HepG2 (cell line): ENCODE data around the gene SLC29A1. TPM values are rescaled to one million over a fixed set of nuclear protein-coding genes. Genes with fewer than 3 reads are reported as not detected.

ENCODE experiments used
- ATF2 ChIP-seq: sonication (generic); formaldehyde crosslinking; IDR thresholded peaks from 2 replicates; pipeline ENCODE4 v1.4.0; 2020; ENCODE audit warnings: missing genetic modification reagents
- CBFB ChIP-seq: sonication (generic); formaldehyde crosslinking; IDR thresholded peaks from 2 replicates; pipeline ENCODE4 v1.4.0; 2020; ENCODE audit warnings: missing genetic modification reagents
- HDAC1 ChIP-seq: sonication (generic); formaldehyde crosslinking; IDR thresholded peaks from 2 replicates; pipeline ENCODE4 v1.5.1; 2020; ENCODE audit warnings: mild to moderate bottlenecking, missing genetic modification reagents
- HNF1B ChIP-seq: sonication (generic); formaldehyde crosslinking; IDR thresholded peaks from 2 replicates; pipeline ENCODE4 v1.5.1; 2020; ENCODE audit warnings: mild to moderate bottlenecking, moderate library complexity, missing genetic modification reagents
- IRF2 ChIP-seq: IDR thresholded peaks from 2 replicates; pipeline ENCODE4 v1.6.1; 2018; ENCODE audit warnings: missing genetic modification reagents, missing compliant biosample characterization
- KMT2B ChIP-seq: IDR thresholded peaks from 2 replicates; pipeline ENCODE4 v1.6.1; 2016; ENCODE audit warnings: missing genetic modification reagents, missing compliant biosample characterization
- NR2F2 ChIP-seq: IDR thresholded peaks from 2 replicates; pipeline ENCODE4 v1.6.1; 2012; ENCODE audit warnings: low read depth, inconsistent platforms, borderline replicate concordance
- NR2F6 ChIP-seq, 2 experiments: IDR thresholded peaks; 2 replicates each; pipeline ENCODE4 v1.6.1; 2016; ENCODE audit warnings: antibody characterized with exemption in 1 of 2, mild to moderate bottlenecking in 1 of 2
- RBM39 ChIP-seq: fragments of 200-400 bp; formaldehyde crosslinking; IDR thresholded peaks from one replicate; pipeline ENCODE4 v1.6.1; 2018; ENCODE audit warnings: antibody characterized with exemption, mild to moderate bottlenecking, low read depth, low read length; ENCODE audit not compliant: poor library complexity, severe bottlenecking
- SNAPC2 ChIP-seq: sonication (generic); formaldehyde crosslinking; IDR thresholded peaks from 2 replicates; pipeline ENCODE4 v1.8.1; 2022; ENCODE audit warnings: mild to moderate bottlenecking, missing genetic modification reagents
- ZBTB42 ChIP-seq: sonication (generic); formaldehyde crosslinking; IDR thresholded peaks from 2 replicates; pipeline ENCODE4 v1.5.0; 2020; ENCODE audit warnings: mild to moderate bottlenecking, missing genetic modification reagents
- polyA plus RNA-seq, 8 experiments: library from polyadenylated mRNA; depleted of rRNA in 3 of 8; stranded (reverse) in 7 of 8; unstranded in 1 of 8; fragments of >200 nt; fragmentation: Illumina TruSeq in 4 of 8; extraction: Trizol in 4 of 8; gene quantifications; 2 replicates each; pipeline versions ENCODE4 v1.2.1 to v1.2.3, GENCODE V29; 2011 to 2016; ENCODE audit warnings: low read depth in 4 of 8, missing spikeins in 1 of 8, mixed read lengths in 1 of 8; ENCODE audit not compliant: insufficient read depth in 1 of 8
- total RNA-seq, 5 experiments: library from RNA; depleted of rRNA; stranded (reverse); fragments of >200 nt; fragmentation: Illumina TruSeq; extraction: Trizol; gene quantifications; 2 replicates each; pipeline ENCODE4 v1.2.3, GENCODE V29; 2016; ENCODE audit warnings: low read depth in 1 of 5
- TF ChIP-seq, protein P1 (sequence below): sonication (generic); formaldehyde crosslinking; IDR thresholded peaks from 2 replicates; pipeline ENCODE4 v1.4.0; 2020; ENCODE audit warnings: missing genetic modification reagents
- TF ChIP-seq, protein P2 (sequence below): IDR thresholded peaks from 2 replicates; pipeline ENCODE4 v1.6.1; 2016; ENCODE audit warnings: low read depth, missing genetic modification reagents, missing compliant biosample characterization
- TF ChIP-seq, protein P3 (sequence below): sonication (generic); formaldehyde crosslinking; IDR thresholded peaks from 2 replicates; pipeline ENCODE4 v1.4.0; 2020; ENCODE audit warnings: missing genetic modification reagents, mild to moderate bottlenecking, borderline replicate concordance
- TF ChIP-seq, protein P4 (sequence below): sonication (generic); formaldehyde crosslinking; IDR thresholded peaks from 2 replicates; pipeline ENCODE4 v1.4.0; 2020; ENCODE audit warnings: missing genetic modification reagents

SLC29A1 gene
- total and polyA plus RNA-seq, 2 of the 13 experiments (the other 11 are each of a cell fraction or from before 2014, with no cell fraction given) = 43.2 to 106 TPM

DNA sequence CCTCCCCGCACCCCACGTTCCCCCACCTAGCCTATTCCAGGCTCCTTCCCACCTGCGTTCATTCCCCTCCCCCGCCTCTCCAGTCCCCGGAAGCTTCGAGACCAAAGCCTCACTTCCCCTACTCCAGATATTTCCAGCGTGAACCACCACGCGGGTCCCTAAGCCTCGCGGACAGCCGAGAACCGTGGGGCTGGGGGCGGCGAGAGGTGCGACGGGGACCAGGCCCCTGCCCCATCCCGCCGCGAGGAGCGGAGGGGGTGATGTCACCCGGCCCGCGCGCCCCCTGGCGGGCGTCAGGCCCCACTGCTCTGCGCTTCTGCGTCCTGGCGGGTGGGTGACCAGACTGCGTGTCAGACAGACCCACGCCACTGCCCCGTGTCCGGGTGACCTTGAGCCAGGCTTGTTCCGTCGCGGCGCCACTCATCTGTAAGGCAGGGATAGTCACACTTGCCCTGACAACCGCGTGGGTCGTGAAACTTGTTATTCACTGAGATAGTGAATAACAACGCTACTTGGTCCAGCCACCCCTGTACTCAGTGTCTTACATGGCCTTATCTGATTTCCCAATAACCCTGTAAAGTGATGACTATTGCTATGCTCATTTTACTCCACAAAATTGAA, 14.5 kb downstream of the SLC29A1 start (continued):
- TF ChIP-seq, protein P1, sequence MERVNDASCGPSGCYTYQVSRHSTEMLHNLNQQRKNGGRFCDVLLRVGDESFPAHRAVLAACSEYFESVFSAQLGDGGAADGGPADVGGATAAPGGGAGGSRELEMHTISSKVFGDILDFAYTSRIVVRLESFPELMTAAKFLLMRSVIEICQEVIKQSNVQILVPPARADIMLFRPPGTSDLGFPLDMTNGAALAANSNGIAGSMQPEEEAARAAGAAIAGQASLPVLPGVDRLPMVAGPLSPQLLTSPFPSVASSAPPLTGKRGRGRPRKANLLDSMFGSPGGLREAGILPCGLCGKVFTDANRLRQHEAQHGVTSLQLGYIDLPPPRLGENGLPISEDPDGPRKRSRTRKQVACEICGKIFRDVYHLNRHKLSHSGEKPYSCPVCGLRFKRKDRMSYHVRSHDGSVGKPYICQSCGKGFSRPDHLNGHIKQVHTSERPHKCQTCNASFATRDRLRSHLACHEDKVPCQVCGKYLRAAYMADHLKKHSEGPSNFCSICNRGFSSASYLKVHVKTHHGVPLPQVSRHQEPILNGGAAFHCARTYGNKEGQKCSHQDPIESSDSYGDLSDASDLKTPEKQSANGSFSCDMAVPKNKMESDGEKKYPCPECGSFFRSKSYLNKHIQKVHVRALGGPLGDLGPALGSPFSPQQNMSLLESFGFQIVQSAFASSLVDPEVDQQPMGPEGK = peak; percentile 87
- TF ChIP-seq, protein P2, sequence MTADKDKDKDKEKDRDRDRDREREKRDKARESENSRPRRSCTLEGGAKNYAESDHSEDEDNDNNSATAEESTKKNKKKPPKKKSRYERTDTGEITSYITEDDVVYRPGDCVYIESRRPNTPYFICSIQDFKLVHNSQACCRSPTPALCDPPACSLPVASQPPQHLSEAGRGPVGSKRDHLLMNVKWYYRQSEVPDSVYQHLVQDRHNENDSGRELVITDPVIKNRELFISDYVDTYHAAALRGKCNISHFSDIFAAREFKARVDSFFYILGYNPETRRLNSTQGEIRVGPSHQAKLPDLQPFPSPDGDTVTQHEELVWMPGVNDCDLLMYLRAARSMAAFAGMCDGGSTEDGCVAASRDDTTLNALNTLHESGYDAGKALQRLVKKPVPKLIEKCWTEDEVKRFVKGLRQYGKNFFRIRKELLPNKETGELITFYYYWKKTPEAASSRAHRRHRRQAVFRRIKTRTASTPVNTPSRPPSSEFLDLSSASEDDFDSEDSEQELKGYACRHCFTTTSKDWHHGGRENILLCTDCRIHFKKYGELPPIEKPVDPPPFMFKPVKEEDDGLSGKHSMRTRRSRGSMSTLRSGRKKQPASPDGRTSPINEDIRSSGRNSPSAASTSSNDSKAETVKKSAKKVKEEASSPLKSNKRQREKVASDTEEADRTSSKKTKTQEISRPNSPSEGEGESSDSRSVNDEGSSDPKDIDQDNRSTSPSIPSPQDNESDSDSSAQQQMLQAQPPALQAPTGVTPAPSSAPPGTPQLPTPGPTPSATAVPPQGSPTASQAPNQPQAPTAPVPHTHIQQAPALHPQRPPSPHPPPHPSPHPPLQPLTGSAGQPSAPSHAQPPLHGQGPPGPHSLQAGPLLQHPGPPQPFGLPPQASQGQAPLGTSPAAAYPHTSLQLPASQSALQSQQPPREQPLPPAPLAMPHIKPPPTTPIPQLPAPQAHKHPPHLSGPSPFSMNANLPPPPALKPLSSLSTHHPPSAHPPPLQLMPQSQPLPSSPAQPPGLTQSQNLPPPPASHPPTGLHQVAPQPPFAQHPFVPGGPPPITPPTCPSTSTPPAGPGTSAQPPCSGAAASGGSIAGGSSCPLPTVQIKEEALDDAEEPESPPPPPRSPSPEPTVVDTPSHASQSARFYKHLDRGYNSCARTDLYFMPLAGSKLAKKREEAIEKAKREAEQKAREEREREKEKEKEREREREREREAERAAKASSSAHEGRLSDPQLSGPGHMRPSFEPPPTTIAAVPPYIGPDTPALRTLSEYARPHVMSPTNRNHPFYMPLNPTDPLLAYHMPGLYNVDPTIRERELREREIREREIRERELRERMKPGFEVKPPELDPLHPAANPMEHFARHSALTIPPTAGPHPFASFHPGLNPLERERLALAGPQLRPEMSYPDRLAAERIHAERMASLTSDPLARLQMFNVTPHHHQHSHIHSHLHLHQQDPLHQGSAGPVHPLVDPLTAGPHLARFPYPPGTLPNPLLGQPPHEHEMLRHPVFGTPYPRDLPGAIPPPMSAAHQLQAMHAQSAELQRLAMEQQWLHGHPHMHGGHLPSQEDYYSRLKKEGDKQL (CRISPR knock-in tag) = 0 out of 2 replicates have a peak, but pooled peaks have one; percentile 9
- TF ChIP-seq, protein P3, sequence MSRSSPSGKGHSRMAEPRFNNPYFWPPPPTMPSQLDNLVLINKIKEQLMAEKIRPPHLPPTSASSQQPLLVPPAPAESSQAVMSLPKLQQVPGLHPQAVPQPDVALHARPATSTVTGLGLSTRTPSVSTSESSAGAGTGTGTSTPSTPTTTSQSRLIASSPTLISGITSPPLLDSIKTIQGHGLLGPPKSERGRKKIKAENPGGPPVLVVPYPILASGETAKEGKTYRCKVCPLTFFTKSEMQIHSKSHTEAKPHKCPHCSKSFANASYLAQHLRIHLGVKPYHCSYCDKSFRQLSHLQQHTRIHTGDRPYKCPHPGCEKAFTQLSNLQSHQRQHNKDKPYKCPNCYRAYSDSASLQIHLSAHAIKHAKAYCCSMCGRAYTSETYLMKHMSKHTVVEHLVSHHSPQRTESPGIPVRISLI (CRISPR knock-in tag) = 0 out of 2 replicates have a peak, but pooled peaks have one; percentile 45
- TF ChIP-seq HNF1B (peak; percentile 74; the same call in 1 of the 2 replicates), KMT2B (CRISPR knock-in tag) (peak; percentile 59), HDAC1 (peak; percentile 71), SNAPC2 (CRISPR knock-in tag) (0 out of 2 replicates have a peak, but pooled peaks have one; percentile 23), ZBTB42 (peak; percentile 79; the same call in 1 of the 2 replicates), IRF2 (CRISPR knock-in tag) (0 out of 2 replicates have a peak, but pooled peaks have one; percentile 38), NR2F2 (peak; percentile 16; the same call in 1 of the 2 replicates), RBM39 (peak; percentile 84), ATF2 (CRISPR knock-in tag) (peak; percentile 99), NR2F6 (IDR thresholded peaks at IDR 0.05) (no peak), NR2F6 (CRISPR knock-in tag; IDR thresholded peaks at IDR 0.05) (peak; percentile 25; the same call in 1 of the 2 replicates), CBFB (CRISPR knock-in tag) (peak; percentile 67; the same call in 1 of the 2 replicates)
- TF ChIP-seq, protein P4, sequence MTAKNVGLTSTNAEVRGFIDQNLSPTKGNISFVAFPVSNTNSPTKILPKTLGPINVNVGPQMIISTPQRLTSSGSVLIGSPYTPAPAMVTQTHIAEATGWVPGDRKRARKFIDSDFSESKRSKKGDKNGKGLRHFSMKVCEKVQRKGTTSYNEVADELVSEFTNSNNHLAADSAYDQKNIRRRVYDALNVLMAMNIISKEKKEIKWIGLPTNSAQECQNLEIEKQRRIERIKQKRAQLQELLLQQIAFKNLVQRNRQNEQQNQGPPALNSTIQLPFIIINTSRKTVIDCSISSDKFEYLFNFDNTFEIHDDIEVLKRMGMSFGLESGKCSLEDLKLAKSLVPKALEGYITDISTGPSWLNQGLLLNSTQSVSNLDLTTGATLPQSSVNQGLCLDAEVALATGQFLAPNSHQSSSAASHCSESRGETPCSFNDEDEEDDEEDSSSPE (CRISPR knock-in tag) = peak; percentile 58; the same call in 1 of the 2 replicates
